GM21723 (cell line): ENCODE data around the gene ZMYM2.
A peak's percentile ranks its signal among the peaks of the same experiment; 100 is the strongest.

ENCODE experiments used
- ATAC-seq: cut with Tn5 transposase; IDR thresholded peaks from one replicate; pipeline ENCODE4 v1.9.1; 2021; ENCODE audit warnings: mild to moderate bottlenecking, moderate library complexity; ENCODE audit not compliant: unreplicated experiment

The ZMYM2 gene

DNA sequence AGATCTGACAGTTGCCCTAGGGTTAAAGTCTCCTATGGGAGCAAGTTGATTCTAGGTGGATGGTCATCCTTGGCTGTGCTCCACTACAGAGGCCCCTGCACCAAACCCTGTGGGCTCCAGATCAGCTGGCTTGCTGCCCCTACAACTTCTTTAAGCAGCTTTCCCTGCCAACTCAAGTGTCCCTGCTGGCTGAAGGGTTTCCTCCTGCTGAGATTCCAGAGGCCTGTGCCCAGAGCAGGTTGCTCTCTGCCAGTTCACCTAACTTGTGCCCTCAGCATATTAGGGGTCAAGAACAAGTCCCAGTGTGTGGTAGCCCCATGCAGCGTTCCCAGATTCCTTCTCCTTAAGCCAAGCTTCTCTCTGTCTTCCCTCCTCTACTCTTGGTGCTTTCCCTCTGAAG is 85.6 kb downstream of the ZMYM2 start:
- ATAC-seq, result no peak

DNA sequence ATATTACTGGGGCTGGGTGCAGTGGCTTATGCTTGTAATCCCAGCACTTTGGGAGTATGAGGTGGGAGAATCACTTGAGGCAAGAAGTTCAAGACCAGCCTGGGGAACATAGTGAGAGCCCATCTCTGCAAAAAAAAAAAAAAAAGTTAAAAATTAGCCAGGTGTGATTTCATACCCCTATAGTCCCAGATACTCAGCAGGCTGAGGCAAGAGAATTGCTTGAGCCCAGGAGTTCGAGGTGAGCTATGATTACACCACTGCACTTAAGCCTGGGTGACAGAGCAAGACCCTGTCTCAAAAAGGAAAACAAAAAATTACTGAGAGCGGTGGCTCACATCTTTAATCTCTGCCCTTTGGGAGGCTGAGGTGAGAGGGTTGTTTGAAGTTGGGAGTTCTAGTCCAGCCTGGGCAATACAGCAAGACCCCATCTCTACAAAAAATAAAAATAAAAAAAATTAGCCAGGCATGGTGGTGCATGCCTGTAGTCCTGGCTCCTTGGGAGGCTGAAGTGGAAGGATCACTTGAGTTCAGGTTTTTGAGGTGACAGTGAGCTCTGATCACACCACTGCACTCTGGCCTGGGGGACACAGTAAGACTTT is 87.5 kb downstream of the ZMYM2 start:
- no peak for ATAC-seq

DNA sequence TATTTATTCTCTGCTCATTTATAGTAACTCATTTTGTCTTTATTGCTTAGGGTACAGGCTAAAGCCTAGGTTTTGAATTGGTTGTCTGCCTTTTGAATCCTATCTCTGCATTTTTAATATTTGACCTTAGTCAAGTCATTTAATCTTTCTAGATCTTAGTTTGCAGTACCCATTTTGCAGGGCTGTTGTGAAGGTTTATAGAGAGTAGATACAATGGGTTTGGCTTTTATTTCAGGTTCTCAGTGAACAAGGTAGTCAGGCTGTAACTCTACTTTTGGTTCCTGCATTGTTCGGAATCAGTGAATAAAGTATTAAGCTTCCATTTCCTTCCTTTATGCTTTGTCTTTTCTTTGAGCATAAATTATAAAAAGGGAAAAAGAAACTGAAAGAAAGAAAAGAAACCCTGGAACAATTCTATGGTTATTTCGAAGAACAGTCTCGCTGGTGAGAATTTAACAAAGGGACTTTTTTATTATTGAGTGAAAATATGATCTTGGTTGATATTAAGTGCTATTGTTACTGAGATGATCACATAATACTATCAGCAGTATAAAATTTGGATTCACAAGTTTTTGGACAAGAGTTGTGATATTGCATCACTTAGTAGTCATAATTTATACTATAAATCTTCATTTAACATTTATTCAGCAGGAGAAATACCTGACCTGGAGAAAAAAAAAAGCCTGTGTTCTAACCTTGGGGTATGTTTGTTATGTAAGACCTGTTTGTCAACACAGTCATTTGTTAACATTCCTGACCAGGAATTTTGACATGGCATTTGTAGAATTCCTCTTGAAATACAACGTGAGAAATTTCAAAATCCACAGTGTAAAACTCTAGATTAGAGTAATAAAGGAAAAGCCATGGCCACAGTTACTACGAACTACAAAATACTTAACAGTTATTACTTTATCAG is 91.3 kb downstream of the ZMYM2 start:
- ATAC-seq, result no peak

DNA sequence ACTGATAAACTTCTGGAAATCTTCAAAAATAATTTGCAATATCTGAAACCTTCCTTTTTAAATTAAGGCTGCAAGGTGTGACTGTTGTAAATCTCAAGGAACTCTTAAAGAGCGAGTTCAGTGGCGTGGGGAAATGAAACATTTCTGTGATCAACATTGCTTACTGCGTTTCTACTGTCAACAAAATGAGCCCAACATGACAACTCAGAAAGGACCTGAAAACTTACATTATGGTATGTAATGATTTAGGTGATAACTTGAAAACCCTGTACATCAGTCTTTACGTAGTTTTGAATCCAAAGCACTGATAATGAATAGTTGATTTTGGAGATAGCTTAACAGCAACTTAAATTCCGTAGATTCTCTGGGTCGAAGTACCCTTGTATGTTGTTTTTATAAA is 92.8 kb downstream of the ZMYM2 start:
- ATAC-seq, result no peak

GRCh38 chr13:20053016-20053415 is 94.5 kb downstream of the ZMYM2 start:
- no peak for ATAC-seq

DNA sequence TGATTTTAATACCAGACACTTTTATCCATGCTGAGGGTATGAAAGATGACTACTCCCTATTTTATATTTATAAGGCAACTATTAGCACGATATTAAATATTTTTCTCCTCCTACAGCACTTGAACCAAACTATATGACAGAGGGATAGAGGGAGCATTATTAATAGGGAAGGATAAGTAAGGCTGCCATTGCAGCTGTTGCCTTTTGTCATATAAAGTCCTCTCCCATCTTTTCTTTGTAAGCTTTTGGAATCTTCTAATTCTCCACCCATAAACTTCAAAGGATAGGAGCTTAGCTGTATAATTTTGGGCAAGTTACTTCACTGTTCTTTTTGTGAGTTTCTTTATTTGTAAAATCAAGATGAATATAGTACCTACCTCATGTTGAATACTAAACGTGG is 95.4 kb downstream of the ZMYM2 start:
- no peak for ATAC-seq

- no peak for ATAC-seq
These were observed 96.1 kb downstream of the ZMYM2 start for GRCh38 chr13:20054586-20054985.

GRCh38 chr13:20057214-20057613 is 98.7 kb downstream of the ZMYM2 start:
- no peak for ATAC-seq

DNA sequence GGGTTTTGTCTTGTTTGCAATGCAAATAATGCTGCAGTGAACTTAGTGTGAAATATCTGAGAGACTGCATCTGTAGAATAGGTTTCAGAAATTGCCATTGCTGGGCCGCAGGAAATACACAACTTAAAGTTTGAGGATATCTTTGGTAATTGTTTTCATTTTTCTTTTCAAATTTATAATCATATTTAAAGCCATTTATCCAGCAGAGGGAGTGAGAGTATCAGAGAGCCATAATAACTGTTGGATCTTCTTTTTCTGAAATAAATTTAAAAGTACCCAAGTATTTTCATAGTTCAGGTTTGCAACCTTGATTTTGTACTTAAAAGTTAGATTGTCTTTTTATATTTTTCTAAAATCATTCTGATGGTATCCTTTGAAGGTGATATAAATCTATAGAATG is 99.4 kb downstream of the ZMYM2 start:
- ATAC-seq, result no peak

DNA sequence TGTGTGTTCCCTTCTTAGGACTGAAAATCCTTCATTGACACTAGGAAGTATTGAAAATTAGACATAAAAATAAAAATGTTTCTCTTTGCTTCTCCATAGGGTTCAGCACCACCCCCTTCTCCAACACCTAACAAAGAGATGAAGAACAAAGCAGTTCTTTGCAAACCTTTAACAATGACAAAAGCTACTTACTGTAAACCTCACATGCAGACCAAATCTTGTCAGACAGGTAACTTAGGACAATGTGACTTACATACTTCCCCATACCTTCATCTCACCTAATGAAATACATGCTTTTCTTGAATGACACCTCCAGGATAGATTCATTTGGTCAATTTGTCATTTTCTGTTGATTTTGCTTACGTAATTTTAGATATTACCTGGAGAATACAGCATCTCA is 99.9 kb downstream of the ZMYM2 start:
- no peak for ATAC-seq

GRCh38 chr13:20064128-20064527 is 105.6 kb downstream of the ZMYM2 start:
- ATAC-seq, result no peak

- no peak for ATAC-seq
These were observed 107.0 kb downstream of the ZMYM2 start for GRCh38 chr13:20065516-20065915.

GRCh38 chr13:20069956-20070355 is 111.4 kb downstream of the ZMYM2 start:
- ATAC-seq, result no peak

DNA sequence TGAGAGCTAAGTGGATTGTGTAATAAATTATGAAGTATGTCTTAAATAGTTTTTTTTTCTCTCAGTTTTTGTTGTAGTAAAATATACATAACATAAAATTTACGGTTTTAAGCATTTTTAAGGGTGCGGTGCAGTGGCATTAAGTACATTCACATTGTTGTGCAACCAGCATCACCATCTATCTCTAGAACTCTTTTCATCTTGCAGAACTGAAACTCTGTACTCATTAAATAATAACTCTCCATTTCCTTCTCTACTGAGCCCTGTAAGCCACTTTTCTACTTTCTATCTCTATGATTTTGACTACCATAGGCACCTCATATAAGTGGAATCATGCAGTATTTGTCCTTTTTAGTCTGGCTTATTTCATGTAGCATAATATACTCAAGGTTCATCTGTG is 115.2 kb downstream of the ZMYM2 start:
- ATAC-seq, result peak; percentile 71

DNA sequence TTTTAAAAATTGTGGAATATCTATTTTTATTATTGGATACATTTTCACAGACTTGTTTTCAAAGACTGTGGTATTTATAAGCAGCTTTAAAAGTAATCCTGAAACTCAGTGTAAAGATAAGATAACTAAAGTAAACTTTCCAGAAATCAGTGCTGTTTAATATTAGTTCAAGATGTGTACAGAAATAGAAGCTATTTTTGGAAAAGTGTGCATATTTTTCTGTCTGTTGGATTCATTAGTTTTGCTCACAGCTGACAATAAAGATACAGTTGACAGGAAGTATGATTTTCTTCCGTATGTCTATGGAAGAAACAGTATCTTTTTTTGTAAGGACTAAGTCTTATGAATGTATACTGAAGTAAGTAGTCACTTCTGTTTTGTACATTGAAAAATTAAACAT is 116.4 kb downstream of the ZMYM2 start:
- no peak for ATAC-seq

DNA sequence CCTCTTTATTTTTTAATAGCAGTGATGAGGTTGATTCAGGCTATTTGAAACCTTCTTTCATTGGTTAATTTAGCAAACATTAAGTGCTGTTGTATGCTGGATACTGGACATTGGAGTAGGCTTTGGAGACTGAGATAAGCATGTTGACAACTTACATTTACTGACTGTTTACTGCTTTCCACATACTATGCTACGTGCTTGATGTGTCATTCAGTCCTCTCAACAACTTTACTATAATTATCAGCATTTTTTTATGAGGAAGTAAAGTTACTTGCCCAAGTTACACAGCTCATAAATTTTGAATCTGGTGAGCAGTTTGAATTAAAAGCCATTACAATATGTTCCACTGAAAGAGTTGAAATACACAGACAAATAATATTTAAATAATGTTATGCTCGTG is 118.6 kb downstream of the ZMYM2 start:
- ATAC-seq, result no peak

DNA sequence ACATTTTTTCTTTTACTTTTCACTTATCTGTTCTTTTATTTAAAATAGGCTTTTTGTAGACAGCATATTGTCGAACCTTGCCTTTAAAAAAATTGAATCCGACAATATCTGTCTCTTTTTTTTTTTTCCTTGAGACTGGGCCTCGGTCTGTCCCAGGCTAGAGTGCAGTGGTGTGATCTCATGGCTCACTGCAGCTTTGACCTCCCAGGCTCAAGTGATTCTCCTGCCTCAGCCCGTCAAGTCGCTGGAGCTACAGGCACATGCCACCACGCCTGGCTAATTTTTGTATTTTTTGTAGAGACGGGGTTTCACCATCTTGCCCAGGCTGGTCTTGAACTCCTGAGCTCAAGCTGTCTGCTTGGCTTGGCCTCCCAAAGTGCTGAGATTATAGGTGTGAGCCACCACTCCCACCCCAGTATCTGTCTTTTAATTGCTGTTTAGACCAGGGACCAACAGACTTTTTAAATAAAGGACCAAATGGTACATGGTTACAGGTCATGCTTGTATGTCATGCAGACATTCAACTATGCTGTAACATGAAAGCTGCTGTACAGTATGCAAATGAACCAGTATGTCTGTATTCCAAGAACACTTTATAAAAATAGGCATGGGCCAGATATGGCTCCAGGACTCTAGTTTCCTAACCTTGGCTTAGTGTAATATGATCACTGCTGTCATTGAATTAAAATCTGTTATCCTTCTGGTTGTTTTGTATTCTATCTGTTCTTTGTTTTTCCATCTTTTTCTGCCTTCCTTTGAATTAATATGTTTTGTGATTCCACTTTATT is 122.0 kb downstream of the ZMYM2 start:
- ATAC-seq, result no peak

DNA sequence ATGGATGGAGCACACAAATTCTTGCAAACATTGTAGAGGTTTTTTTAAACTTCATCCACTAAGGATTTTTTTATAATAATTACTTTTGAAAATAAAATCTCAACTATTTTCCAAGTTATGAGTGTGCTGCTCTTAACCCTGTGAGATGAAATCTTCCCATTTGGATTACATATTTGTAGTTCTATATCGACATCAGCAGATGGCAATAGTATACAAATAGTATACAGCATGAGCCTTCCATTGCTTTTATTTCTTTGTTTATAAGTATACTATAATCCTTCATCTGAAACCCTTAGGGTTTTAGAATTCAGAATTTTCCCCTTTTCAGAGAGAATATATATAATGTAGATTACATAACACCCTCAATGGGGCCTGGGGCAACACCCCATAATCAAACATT is 131.8 kb downstream of the ZMYM2 start:
- no peak for ATAC-seq

DNA sequence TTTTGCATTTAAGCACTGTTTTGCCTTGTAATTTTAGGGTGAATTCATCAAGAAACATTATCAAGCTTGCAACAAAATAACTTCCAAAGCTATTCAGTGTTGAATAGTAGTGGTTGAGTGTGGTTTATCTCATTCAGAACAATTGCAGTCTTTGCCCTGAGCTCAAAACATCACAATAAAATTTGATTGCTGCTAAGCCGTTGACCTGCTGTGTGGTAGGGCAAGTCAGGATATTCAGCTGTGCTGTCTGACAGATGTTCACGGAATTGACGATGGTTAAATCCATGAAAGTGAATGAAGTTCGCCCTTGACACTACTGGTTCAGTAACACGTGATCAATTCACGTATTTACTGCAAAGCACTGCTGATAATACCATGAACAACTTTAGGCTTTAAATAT is 135.4 kb downstream of the ZMYM2 start:
- ATAC-seq, result no peak

GRCh38 chr13:20099319-20099718 is 140.8 kb downstream of the ZMYM2 start:
- no peak for ATAC-seq

DNA sequence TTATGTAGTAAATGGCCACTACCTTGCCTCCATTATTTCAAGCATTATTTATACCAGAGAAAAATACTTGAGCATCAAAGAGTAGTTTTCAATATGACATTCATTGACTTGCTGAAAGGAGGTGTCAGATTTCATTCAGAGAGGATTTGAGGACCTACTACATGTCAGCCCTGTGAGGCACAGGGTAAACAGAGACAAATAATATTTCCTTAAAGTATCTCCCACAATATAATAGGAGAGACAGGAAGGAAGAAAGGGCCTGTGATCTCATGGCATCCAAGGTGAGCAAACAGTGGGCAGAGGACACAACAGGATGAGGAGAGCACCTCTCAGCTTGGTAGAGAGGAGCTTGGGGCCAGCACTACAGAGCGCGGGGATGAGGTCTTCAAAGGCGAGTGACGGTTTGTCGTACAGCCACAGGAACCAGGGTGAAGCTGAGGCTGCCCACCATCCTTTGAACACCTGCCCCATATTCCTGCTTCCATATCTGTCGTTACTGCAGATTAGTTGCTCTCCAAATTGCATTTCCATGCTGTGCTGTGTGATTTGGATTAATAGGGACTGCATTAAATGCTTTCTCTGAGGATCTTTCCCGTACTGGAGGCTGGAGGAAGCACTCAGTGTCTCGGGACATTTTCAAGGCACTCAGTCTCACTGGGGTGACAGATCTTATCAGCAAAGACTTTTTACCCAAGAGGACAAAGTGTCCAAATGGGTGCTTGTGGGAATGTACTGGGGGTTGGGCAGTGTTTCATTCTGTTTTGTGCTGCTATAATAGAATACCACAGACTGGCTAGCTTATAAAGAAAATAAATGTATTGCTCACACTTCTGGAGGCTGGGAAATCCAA is 143.2 kb downstream of the ZMYM2 start:
- no peak for ATAC-seq
